Thyroid gland (tissue), 4 donors: Measurements from ENCODE around the gene ACER1.

ENCODE experiments used
- POLR2A ChIP-seq, 2 donors: fragments of 450-650 bp; IDR thresholded peaks; one replicate each; pipeline ENCODE4 v1.6.1; 2017; ENCODE audit warnings: antibody characterized with exemption in 2 of 2, mild to moderate bottlenecking in 2 of 2, moderate library complexity in 1 of 2
- TF ChIP-seq, protein P1 (sequence below), 6 experiments: fragments of 200-600 bp in 3 of 6; fragments of 450-650 bp in 3 of 6; sonication (generic) in 3 of 6; IDR thresholded peaks; one replicate each; pipeline ENCODE4 v1.5.1; 2016 to 2019; ENCODE audit warnings: antibody characterized with exemption in 6 of 6, mild to moderate bottlenecking in 2 of 6, inconsistent platforms in 1 of 6, moderate library complexity in 1 of 6

GRCh38 chr19:6264803-6265202, 68.6 kb downstream of the ACER1 start:
- TF ChIP-seq, protein P1, sequence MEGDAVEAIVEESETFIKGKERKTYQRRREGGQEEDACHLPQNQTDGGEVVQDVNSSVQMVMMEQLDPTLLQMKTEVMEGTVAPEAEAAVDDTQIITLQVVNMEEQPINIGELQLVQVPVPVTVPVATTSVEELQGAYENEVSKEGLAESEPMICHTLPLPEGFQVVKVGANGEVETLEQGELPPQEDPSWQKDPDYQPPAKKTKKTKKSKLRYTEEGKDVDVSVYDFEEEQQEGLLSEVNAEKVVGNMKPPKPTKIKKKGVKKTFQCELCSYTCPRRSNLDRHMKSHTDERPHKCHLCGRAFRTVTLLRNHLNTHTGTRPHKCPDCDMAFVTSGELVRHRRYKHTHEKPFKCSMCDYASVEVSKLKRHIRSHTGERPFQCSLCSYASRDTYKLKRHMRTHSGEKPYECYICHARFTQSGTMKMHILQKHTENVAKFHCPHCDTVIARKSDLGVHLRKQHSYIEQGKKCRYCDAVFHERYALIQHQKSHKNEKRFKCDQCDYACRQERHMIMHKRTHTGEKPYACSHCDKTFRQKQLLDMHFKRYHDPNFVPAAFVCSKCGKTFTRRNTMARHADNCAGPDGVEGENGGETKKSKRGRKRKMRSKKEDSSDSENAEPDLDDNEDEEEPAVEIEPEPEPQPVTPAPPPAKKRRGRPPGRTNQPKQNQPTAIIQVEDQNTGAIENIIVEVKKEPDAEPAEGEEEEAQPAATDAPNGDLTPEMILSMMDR (IDR thresholded peaks at IDR 0.05), result no peak
- no peak for TF ChIP-seq POLR2A (IDR thresholded peaks at IDR 0.05)
